GM21737 (cell line): ENCODE measurements around the gene BRD8.
"Not testable (repeated sequence)": the region's sequence is repeated elsewhere in the genome, so short reads cannot be mapped to it uniquely, and the experiment has no call there.

ENCODE experiments used
- ATAC-seq: cut with Tn5 transposase; IDR thresholded peaks from one replicate; pipeline ENCODE4 v1.9.1; 2021; ENCODE audit warnings: mild to moderate bottlenecking, moderate library complexity; ENCODE audit not compliant: unreplicated experiment

Gene BRD8

DNA sequence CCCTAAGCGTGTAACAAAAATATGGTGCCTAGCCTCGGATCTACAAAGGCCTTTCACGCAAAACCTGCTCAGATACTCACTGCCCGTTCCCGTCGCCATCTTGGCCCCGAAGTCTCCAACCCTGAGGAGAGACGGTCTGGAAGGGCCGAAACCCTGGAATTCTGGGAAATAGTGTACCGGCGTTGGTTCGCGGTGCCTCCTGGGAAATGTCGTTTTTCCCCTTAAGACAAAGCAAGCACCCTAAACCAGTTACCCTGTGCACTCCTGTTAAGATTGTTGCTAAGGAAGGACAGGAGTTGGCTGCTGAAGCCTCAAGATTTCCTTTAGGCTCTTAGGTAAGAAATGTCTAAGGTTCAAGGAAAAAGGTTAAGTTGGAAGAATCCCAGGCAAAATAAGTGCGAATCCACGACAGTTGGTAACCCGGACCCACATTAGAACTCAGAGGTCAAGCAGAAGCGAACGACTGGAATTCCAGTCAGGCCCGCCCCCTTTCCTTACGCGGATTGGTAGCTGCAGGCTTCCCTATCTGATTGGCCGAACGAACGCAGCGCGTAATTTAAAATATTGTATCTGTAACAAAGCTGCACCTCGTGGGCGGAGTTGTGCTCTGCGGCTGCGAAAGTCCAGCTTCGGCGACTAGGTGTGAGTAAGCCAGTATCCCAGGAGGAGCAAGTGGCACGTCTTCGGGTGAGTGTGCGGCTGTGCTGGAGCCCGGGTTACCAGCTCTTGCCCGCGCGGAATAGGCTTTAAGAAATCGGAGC is at the start of gene BRD8, which contains the start of gene KIF20A:
Gene BRD8, minus strand, starts transcription at position 115 of the 761 bp plus-strand sequence. Its CDS starts 16 bp downstream, at position 99.
Gene KIF20A, plus strand, starts transcription at position 597 of the 761 bp plus-strand sequence. CDS start 569 bp downstream, outside the sequence.
- peak; percentile 84 for ATAC-seq

DNA sequence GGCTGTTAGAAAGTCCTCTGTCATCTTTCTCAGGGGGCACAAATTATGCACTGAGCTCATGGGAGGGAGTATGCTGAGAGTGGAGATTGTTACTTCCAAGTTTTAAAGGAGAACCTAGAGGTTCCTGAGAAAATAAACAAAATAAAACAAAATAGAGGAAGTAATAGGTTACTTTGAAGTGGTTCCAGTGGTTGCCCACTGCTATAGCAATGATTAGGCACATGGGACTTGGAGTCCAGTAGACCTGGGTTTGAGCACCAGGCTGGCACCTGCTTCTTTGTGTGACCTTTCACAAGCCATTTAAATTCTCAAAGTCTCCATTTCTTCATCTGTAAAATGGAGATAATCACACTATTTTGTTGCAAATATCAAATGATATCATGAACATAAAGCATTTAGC is 48.5 kb upstream of the BRD8 start:
- ATAC-seq = no peak

GRCh38 chr5:138224712-138225111 is 46.3 kb upstream of the BRD8 start:
- ATAC-seq = no peak

DNA sequence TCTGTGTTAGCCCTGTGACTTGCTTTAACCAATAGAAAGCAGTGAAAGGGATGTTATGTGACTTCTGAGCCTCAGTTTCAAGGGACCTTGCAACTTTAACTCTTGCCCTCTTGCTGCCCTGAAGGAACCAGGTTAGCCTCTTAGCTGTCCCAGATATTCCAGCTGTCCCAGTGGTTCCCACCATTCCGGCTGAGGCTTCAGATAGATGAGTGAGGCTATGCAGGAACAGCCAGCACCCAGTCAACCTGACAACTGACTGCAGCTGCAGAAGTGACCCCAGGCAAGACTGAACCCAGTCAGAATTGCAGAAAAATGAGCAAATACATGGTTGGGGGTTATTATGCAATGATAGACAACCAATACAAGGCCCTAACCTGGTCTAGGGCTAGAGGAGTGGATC is 45.1 kb upstream of the BRD8 start:
- ATAC-seq = no peak

DNA sequence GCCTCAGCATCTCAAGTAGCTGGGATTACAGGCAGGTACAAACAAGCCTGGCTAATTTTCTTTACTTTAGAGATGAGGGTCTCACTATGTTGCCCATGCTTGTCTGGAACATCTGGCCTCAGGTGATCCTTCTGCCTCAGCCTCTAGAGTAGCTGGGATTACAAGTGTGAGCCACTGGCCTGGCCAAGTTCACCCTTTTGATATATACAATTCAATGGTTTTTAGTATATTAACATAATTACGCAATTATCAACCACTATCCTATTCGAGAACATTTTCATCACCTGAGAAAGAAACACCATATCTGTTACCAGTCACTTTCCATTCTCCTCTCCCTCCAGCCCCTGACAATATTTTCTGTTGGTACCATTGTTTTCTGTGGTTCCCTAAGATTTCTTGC is 38.4 kb upstream of the BRD8 start:
- ATAC-seq = no peak

DNA sequence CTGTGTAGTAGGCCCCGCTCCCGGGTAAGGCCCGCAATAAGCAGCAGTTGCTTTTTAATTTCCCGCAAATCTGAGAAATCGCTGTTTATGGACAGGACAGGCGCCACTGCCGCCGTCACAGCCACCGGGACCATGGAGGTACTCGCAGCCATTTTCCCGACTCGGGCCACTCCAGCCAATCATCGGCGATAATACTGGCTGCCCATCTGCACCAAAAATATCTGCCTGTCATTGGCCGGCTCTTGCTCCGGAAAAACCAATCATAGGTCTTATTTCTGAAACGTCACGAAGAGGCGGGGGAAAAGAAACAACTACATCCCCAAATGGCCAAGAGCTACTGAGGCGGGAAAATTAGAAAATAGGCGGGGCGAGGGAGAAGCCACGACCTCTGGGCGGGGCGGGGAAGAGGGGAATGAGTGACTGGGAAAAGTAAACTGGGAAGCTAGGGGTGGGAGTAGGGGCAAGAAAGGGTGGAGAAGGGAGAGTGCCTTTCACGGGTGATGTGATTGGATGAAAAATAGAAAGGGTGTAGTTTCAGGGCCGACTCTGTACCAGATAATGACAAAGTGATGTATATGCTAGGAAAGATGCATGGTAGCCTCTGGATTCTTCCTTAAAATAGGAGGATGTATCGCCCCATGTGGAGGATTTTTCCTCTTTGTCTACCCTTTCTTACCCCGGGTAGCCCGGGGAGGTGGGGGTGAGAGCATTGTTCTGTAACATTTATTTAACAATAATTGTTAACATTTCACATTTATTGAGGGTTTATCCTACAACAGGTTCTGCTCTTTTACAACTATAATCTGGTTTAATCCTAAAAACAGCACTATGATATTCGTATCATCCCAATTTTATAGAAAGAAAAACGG is 35.0 kb upstream of the BRD8 start, which contains the start of gene CDC23:
Gene CDC23, minus strand, starts transcription at position 163 of the 869 bp plus-strand sequence. Its CDS starts 11 bp downstream, at position 152.
- peak; percentile 96 for ATAC-seq

DNA sequence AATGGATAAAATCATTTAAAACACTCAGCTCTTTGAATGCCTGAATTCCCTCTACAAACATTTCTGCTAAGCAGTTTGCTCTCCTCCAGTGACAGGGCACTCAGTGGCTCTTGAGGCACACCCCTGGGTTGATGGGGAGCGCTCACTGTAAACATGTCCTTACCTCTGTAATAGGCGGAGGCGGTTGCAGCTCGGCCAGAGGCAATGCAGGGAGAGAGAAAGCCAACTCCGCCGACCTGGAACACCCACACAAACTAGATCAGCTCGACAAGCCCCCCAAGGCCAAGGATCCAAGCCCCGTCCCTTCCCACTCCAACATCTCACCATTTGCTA is 34.4 kb upstream of the BRD8 start:
- peak; percentile 10 for ATAC-seq

DNA sequence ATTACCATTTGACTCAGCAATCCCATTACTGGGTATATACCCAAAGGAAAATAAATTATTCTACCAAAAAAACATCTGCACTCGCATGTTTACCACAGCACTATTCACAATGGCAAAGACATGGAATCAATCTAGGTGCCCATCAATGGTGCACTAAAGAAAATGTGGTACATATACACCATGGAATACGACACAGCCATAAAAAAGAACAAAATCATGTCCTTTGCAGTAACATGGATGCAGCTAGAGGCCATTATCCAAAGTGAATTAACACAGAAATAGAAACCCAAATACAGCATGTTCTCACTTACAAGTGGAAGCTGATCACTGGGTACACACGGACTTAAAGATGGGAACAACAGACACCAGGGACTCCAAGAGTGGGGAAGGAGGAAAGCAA is 32.6 kb upstream of the BRD8 start:
- ATAC-seq = no peak

DNA sequence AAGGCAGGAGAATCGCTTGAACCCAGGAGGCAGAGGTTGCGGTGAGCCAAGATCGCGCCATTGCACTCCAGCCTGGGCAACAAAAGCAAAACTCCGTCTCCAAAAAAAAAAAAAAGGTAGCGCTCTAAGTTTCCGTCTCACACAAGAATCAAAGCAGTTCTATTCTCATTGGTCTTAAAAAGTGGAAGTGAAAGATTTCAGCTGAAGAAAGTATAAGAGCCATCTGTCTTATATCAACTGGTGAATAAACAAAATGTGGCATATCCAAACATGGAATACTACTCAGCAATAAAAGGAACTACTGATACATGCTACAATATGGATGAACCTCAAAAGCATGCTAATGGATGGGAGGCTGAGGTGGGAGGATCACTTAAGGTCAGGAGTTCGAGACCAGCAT is 15.4 kb upstream of the BRD8 start:
- not testable (repeated sequence) for ATAC-seq

DNA sequence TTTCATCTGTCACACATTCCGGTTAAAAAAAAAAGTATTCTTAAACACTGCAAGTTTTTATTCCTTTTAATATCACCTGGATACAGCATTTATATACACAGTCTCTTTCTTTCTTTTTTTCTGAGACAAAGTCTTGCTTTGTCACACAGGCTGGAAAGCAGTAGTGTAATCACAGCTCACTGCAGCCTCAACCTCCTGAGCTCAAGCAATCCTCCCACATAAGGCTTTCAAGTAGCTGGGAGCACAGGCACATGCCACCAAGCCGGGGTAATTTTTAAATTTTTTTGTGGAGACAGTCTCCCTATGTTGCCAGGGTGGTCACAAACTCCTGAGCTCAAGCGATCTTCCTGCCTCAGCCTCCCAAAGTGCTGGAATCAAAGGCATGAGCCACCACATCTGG is 14.4 kb upstream of the BRD8 start:
- ATAC-seq = no peak

DNA sequence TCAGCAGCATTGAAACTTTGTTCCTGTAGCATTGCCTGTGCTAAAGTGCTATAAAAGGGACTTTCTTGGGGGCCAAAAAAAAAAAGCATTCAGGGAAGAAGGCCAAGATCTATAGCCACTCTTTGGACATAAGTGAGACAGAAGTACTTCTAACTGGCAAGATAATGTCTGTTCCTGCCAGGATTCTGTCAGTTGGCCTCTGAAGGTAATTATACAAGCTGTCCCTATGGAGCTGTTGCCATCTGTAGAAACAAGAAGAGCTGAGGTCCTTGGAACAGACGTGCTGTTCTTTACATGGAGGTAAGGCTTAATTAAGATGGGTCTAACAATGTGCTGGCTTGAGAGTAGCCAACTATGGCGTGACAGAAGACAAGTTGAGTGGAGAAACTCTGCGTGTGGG is 10.2 kb upstream of the BRD8 start:
- ATAC-seq = no peak

DNA sequence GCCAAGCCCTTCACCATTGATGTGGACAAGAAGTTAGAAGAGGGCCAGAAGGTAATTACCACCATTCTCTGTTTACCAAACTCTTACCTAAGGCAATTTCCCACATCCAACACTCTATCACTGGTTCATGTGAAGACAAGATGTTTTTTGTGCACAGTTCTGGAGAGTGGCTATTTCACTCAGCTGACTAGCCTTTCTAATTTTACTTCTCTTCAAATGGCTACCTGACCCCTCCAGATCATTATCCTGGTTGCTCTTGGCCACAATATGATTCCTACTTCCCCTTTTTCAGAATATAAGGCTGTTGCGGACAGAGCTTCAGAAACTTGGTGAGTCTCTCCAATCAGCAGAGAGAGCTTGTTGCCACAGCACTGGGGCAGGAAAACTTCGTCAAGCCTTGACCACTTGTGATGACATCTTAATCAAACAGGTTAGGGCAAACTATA is 7.6 kb upstream of the BRD8 start:
- no peak for ATAC-seq

- no peak for ATAC-seq
Observed at GRCh38 chr5:138182808-138183207, 4.4 kb upstream of the BRD8 start.

GRCh38 chr5:138180841-138181240 is 2.4 kb upstream of the BRD8 start:
- ATAC-seq = no peak

DNA sequence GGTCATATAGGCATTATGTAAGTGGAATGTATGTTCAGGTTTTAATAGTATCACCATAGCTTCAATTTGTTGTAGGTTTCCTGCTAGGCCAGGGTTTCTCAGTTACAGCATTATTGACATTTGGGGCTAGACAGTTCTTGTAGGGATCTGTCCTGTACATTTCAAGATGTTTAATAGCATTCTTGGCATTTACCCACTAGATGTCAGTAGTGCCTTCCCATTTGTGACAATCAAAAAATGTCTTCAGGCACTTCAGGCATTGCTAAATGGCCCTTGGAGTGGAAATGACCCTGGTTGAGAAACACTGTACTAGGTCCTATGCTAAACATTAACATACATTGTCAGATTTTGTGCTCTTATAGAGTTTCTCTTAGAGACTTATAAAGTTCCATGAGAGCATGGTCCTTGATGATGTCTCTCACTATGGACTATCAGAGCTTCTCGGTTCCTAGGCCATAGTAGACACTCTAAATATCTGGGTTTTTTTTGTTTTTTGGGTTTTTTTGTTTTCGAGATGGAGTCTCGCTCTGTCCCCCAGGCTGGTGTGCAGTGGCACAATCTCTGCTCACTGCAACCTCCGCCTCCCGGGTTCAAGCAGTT is 1.9 kb upstream of the BRD8 start:
- no peak for ATAC-seq

DNA sequence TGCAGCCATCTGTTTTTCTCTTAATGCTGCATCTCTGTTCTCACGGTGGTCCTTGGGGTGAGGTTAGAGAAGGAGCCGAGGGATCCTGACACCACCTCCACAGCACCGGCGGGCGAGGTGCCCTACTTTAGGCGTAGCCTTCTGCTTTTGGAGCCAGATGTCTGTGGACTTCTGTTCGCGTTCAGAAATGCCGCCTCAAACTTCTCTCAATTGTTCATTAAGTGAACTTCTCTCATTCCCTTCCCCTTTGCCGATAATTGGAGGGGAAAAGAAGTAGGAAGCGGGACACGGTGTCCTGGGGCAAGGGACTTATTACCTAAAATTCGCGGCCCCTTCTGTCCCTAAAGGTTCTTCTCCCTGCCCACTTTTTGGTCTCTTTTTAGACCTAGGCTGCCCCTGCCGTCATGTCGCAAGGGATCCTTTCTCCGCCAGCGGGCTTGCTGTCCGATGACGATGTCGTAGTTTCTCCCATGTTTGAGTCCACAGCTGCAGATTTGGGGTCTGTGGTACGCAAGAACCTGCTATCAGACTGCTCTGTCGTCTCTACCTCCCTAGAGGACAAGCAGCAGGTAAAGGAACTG is 937 bp upstream of the BRD8 start:
- ATAC-seq = no peak

DNA sequence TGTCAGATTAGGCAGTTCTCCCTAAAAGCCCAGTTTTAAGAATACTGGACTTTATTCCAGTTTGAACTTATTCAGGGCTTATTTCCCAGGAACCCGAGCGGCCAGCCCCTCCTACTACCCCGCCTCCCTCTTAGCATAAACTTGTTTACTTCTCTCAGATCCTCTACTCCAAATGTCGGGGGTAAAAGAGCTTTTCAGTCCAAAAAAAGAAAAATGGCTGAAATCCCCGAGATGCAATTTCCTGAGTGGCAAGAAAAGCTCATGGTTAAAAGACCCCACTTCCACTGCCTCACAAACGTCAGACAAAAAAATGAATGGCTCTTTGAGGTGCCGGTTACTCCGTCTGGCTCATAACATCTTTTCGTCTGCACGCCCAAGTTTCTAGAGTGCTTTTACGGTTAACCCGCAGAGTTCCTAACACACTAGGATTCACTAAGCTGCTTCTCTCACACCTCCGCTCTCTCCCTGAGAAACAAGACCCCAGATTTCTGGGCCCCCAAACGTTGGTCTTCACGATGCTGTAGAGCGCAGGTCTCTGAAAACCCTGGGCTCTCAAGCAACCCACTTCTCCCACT is 402 bp downstream of the BRD8 start:
- no peak for ATAC-seq

DNA sequence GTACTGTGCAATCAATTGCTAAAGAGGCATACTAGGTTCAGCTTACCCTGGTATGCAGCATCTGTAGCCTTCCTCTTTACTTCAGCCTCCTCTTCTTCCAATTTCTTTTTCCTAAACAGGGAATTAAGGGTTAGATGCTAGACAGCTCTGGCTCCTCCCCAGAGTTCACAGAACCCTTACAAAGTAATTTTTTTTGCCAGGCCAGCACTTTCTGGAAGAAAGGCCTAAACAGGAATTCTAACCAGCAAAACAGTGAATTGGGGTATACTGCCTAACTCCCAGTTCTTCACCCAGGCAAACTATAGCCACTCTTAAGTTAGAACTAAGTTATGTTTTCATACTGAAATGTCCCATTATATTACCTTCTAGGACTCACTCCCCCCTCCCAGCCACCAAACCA is 8.1 kb downstream of the BRD8 start:
- no peak for ATAC-seq

GRCh38 chr5:138169124-138169523 is 9.3 kb downstream of the BRD8 start:
- no peak for ATAC-seq

DNA sequence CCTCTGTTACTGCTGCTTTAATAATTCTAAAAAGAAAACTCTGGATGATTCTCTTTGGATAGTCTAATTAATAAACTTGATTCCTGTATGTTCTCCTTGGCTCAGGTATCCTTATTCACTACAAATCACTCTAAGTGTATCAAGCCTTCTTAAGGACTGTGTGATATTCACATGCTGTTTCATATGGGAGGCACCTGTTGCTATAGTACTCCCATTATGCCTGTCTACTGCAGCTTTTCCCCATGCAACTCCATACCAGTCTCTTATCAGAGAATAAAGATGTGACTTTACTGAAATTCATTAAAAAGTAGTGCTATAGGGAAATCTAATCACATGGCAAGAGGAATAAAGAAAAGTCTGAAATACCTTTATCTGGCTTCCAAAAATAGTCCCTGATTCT is 14.7 kb downstream of the BRD8 start:
- no peak for ATAC-seq

GRCh38 chr5:138160706-138161105 is 17.7 kb downstream of the BRD8 start:
- ATAC-seq = no peak
